GM12865 (cell line): Measurements from ENCODE around the gene FLAD1.

Source experiments
- DNase-seq: peaks from one replicate; pipeline ENCODE4 v3.0.0; 2010; ENCODE audit warnings: low read depth
- H3K4me3 ChIP-seq: 2 replicates; pipeline ENCODE4 v1.5.1; 2011; ENCODE audit warnings: mild to moderate bottlenecking, low read depth, low read length, control low read depth
- CTCF ChIP-seq: IDR thresholded peaks from 2 replicates; pipeline ENCODE4 v1.5.1; 2011; ENCODE audit warnings: low read length, control low read depth, low read depth, inconsistent platforms; ENCODE audit not compliant: insufficient read depth; ENCODE audit errors: missing control alignments

The FLAD1 gene

GRCh38 chr1:154969860-154970452, 13.2 kb upstream of the FLAD1 start:
- peak overlapping the region; percentile 19; the same call in 1 of the 2 replicates for H3K4me3 ChIP-seq
- no peak for DNase-seq
- no peak for TF ChIP-seq CTCF

GRCh38 chr1:154970631-154971340, 12.4 kb upstream of the FLAD1 start, which contains the start of gene SHC1:
Gene SHC1 (minus strand): TSS chr1:154970747. CDS start chr1:154970526, 221 bp downstream.
- peak within 1 kb of the TSS; percentile 29 for H3K4me3 ChIP-seq
- DNase-seq = peak; percentile 82
- TF ChIP-seq CTCF = no peak

- no peak for DNase-seq
- no peak for TF ChIP-seq CTCF
- H3K4me3 ChIP-seq = peak overlapping the region; percentile 29; the same call in 1 of the 2 replicates
These were observed 11.7 kb upstream of the FLAD1 start for GRCh38 chr1:154971341-154971998.

GRCh38 chr1:154972213-154972516, 11.0 kb upstream of the FLAD1 start:
- no peak for TF ChIP-seq CTCF
- DNase-seq = no peak
- no peak overlapping the region for H3K4me3 ChIP-seq

GRCh38 chr1:154972517-154973343, 10.4 kb upstream of the FLAD1 start:
- no peak for DNase-seq
- peak overlapping the region; percentile 96 for H3K4me3 ChIP-seq
- TF ChIP-seq CTCF = no peak

GRCh38 chr1:154973344-154974101, 9.6 kb upstream of the FLAD1 start:
- TF ChIP-seq CTCF = no peak
- H3K4me3 ChIP-seq = peak overlapping the region; percentile 96
- DNase-seq = peak; percentile 96
